Neural progenitor cell (in vitro differentiated cells): ENCODE measurements around the gene SLC2A9. TPM values are rescaled to one million over a fixed set of nuclear protein-coding genes. Genes with fewer than 3 reads are reported as not detected.

Experiments used
- DNase-seq: peaks from one replicate; pipeline ENCODE4 v3.0.0-alpha.2; 2016; ENCODE audit warnings: low spot score
- H2AFZ ChIP-seq: fragments of 200-600 bp; sonication (generic); replicated peaks from 2 replicates; pipeline ENCODE4 v1.6.1; 2016; ENCODE audit warnings: antibody characterized with exemption
- H3F3A ChIP-seq: fragments of 200-600 bp; sonication (generic); 2 replicates; pipeline ENCODE4 v1.6.1; 2016; ENCODE audit warnings: antibody characterized with exemption, low read depth
- H3K27ac ChIP-seq: fragments of 200-600 bp; sonication (generic); 2 replicates; pipeline ENCODE4 v1.5.1; 2016; ENCODE audit warnings: mild to moderate bottlenecking
- H3K27me3 ChIP-seq: fragments of 200-600 bp; sonication (generic); 2 replicates; pipeline ENCODE4 v1.6.1; 2016; ENCODE audit warnings: mild to moderate bottlenecking, moderate library complexity
- H3K36me3 ChIP-seq: fragments of 200-600 bp; sonication (generic); 2 replicates; pipeline ENCODE4 v1.5.1; 2016
- H3K4me1 ChIP-seq: fragments of 200-600 bp; sonication (generic); 2 replicates; pipeline ENCODE4 v1.6.1; 2016; ENCODE audit warnings: mixed run types
- H3K4me2 ChIP-seq: fragments of 200-600 bp; sonication (generic); 2 replicates; pipeline ENCODE4 v1.6.1; 2016
- H3K4me3 ChIP-seq: fragments of 200-600 bp; sonication (generic); 2 replicates; pipeline ENCODE4 v1.5.1; 2016
- H3K79me2 ChIP-seq: fragments of 200-600 bp; sonication (generic); 2 replicates; pipeline ENCODE4 v1.6.1; 2016; ENCODE audit warnings: low read depth
- H3K9ac ChIP-seq: fragments of 200-600 bp; sonication (generic); 2 replicates; pipeline ENCODE4 v1.6.1; 2016
- H3K9me3 ChIP-seq: fragments of 200-600 bp; sonication (generic); 2 replicates; pipeline ENCODE4 v1.5.1; 2016; ENCODE audit warnings: low read depth
- H4K20me1 ChIP-seq: fragments of 200-600 bp; sonication (generic); 2 replicates; pipeline ENCODE4 v1.6.1; 2016; ENCODE audit warnings: low read depth
- H3K27ac Mint-ChIP-seq: 3 replicates; pipeline ENCODE4 v1.8.0; 2021; ENCODE audit warnings: mixed read lengths
- H3K27me3 Mint-ChIP-seq: 2 replicates; pipeline ENCODE4 v1.8.0; 2022; ENCODE audit warnings: low read depth, mild to moderate bottlenecking, inconsistent platforms, moderate library complexity, mixed read lengths; ENCODE audit not compliant: insufficient read depth
- H3K36me3 Mint-ChIP-seq: 3 replicates; pipeline ENCODE4 v1.8.0; 2021; ENCODE audit warnings: mixed read lengths
- H3K4me1 Mint-ChIP-seq: 3 replicates; pipeline ENCODE4 v1.8.0; 2021; ENCODE audit warnings: mixed read lengths
- H3K4me3 Mint-ChIP-seq: 3 replicates; pipeline ENCODE4 v1.8.0; 2021; ENCODE audit warnings: mild to moderate bottlenecking, moderate library complexity, mixed read lengths
- H3K9me3 Mint-ChIP-seq: 3 replicates; pipeline ENCODE4 v1.8.0; 2020; ENCODE audit warnings: mixed read lengths
- CTCF ChIP-seq: fragments of 200-600 bp; sonication (generic); IDR thresholded peaks from 2 replicates; pipeline ENCODE4 v1.5.1; 2017; ENCODE audit warnings: antibody characterized with exemption, mild to moderate bottlenecking
- EZH2 ChIP-seq: fragments of 200-600 bp; sonication (generic); IDR thresholded peaks from 2 replicates; pipeline ENCODE4 v1.6.1; 2017; ENCODE audit warnings: antibody characterized with exemption, mild to moderate bottlenecking, moderate library complexity
- EZH2phosphoT487 ChIP-seq: fragments of 200-600 bp; sonication (generic); IDR thresholded peaks from 2 replicates; pipeline ENCODE4 v1.6.1; 2017; ENCODE audit warnings: antibody characterized with exemption
- total RNA-seq: library from RNA; depleted of rRNA; stranded (reverse); fragments of >200 nt; gene quantifications from 2 replicates; pipeline ENCODE4 v1.2.3, GENCODE V29; 2015; ENCODE audit warnings: low replicate concordance

Gene SLC2A9
- total RNA-seq, 1 donor from 2014 or later: not detected

GRCh38 chr4:9940041-9940440 is 81.3 kb downstream of the SLC2A9 start:
- Mint-ChIP-seq H3K27me3 (peaks cover 6% of the 10 kb centered on the region), H3K27ac (no peak overlapping the region)
- H2AFZ ChIP-seq: no peak overlapping the region

GRCh38 chr4:9938933-9939332 is 82.4 kb downstream of the SLC2A9 start:
- peaks cover 7% of the 10 kb centered on the region for H3K4me1 Mint-ChIP-seq
- no peaks in the 10 kb centered on the region for H3K4me1 ChIP-seq
- H4K20me1 ChIP-seq: no peaks in the 10 kb centered on the region
- H3K9ac ChIP-seq: no peak overlapping the region
- H3K9me3 ChIP-seq: no peaks in the 10 kb centered on the region
- no peaks in the 10 kb centered on the region for H3K79me2 ChIP-seq
- H3K36me3 Mint-ChIP-seq: no peaks in the 10 kb centered on the region
- no peak overlapping the region for H3K27ac Mint-ChIP-seq
- no peaks in the 10 kb centered on the region for H3K9me3 Mint-ChIP-seq
- TF ChIP-seq CTCF (no peak), EZH2phosphoT487 (no peak), EZH2 (no peak)
- H3K36me3 ChIP-seq: no peaks in the 10 kb centered on the region
- H3F3A ChIP-seq: no peaks in the 10 kb centered on the region
- no peak overlapping the region for H3K27ac ChIP-seq
- H3K27me3 ChIP-seq: no peaks in the 10 kb centered on the region
- peaks cover 5% of the 10 kb centered on the region for H3K27me3 Mint-ChIP-seq
- no peak for DNase-seq
- no peak overlapping the region for H2AFZ ChIP-seq
- no peak overlapping the region for H3K4me3 ChIP-seq
- H3K4me3 Mint-ChIP-seq: no peak overlapping the region
- no peak overlapping the region for H3K4me2 ChIP-seq

More at GRCh38 chr4:9940041-9940440, 81.3 kb downstream of the SLC2A9 start:
- Histone ChIP-seq H3K4me3 (no peak overlapping the region), H3K27me3 (no peaks in the 10 kb centered on the region), H3K9me3 (no peaks in the 10 kb centered on the region), H3K79me2 (no peaks in the 10 kb centered on the region), H4K20me1 (no peaks in the 10 kb centered on the region), H3K36me3 (no peaks in the 10 kb centered on the region), H3F3A (no peaks in the 10 kb centered on the region), H3K4me1 (no peaks in the 10 kb centered on the region), H3K9ac (no peak overlapping the region), H3K27ac (no peak overlapping the region), H3K4me2 (no peak overlapping the region)
- no peaks in the 10 kb centered on the region for H3K36me3 Mint-ChIP-seq
- no peak for DNase-seq
- no peak overlapping the region for H3K4me3 Mint-ChIP-seq
- no peak for TF ChIP-seq CTCF
- TF ChIP-seq EZH2phosphoT487: no peak
- TF ChIP-seq EZH2: no peak
- no peaks in the 10 kb centered on the region for H3K9me3 Mint-ChIP-seq
- peaks cover 7% of the 10 kb centered on the region for H3K4me1 Mint-ChIP-seq

- TF ChIP-seq EZH2phosphoT487 (no peak), EZH2 (no peak), CTCF (no peak)
- Mint-ChIP-seq H3K27ac (no peak overlapping the region), H3K36me3 (no peaks in the 10 kb centered on the region), H3K4me3 (no peak overlapping the region), H3K9me3 (no peaks in the 10 kb centered on the region), H3K4me1 (peaks cover 7% of the 10 kb centered on the region), H3K27me3 (peaks cover 9% of the 10 kb centered on the region)
- Histone ChIP-seq H3F3A (no peaks in the 10 kb centered on the region), H3K9ac (no peak overlapping the region), H3K4me1 (no peaks in the 10 kb centered on the region), H3K9me3 (no peaks in the 10 kb centered on the region), H3K36me3 (no peaks in the 10 kb centered on the region), H2AFZ (no peak overlapping the region), H4K20me1 (no peaks in the 10 kb centered on the region), H3K27ac (no peak overlapping the region), H3K79me2 (no peaks in the 10 kb centered on the region), H3K27me3 (no peaks in the 10 kb centered on the region), H3K4me3 (no peak overlapping the region), H3K4me2 (no peak overlapping the region)
- DNase-seq: no peak
Measured at GRCh38 chr4:9937078-9937477, 84.2 kb downstream of the SLC2A9 start.
